WI38 (cell line): ENCODE results near the gene MESD.

Experiments
- H3K4me3 ChIP-seq: 2 replicates; pipeline ENCODE4 v1.5.1; 2011; ENCODE audit warnings: low read depth, mild to moderate bottlenecking, control low read depth, low read length
- TF ChIP-seq, protein P1 (sequence below): IDR thresholded peaks from 2 replicates; pipeline ENCODE4 v1.5.1; 2012; ENCODE audit warnings: low read depth, mild to moderate bottlenecking, control low read depth, low read length

Gene MESD

DNA sequence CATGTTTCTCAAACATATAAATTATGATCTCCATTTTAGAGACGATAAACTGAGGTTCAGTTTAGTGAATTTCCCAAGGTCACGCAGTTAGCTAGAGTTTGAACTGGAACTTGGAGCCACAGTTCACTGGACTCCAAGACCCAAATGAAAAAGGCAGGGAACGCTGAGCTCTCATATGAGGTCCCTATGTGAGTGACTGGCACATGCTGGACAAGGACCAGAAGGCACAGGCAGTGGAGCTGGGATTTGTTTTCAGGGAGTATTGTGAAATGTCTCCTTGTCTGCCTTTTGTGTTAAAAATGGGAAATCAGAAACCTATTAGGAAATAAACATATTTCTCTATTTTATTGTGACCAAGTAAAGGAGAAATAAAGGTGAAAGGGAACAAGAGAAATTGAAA is 63.5 kb downstream of the MESD start:
- TF ChIP-seq, protein P1, sequence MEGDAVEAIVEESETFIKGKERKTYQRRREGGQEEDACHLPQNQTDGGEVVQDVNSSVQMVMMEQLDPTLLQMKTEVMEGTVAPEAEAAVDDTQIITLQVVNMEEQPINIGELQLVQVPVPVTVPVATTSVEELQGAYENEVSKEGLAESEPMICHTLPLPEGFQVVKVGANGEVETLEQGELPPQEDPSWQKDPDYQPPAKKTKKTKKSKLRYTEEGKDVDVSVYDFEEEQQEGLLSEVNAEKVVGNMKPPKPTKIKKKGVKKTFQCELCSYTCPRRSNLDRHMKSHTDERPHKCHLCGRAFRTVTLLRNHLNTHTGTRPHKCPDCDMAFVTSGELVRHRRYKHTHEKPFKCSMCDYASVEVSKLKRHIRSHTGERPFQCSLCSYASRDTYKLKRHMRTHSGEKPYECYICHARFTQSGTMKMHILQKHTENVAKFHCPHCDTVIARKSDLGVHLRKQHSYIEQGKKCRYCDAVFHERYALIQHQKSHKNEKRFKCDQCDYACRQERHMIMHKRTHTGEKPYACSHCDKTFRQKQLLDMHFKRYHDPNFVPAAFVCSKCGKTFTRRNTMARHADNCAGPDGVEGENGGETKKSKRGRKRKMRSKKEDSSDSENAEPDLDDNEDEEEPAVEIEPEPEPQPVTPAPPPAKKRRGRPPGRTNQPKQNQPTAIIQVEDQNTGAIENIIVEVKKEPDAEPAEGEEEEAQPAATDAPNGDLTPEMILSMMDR: no peak
- H3K4me3 ChIP-seq: no peak overlapping the region

- TF ChIP-seq, protein P1: no peak
- no peak overlapping the region for H3K4me3 ChIP-seq
Measured at GRCh38 chr15:80925597-80926059, 64.0 kb downstream of the MESD start.

DNA sequence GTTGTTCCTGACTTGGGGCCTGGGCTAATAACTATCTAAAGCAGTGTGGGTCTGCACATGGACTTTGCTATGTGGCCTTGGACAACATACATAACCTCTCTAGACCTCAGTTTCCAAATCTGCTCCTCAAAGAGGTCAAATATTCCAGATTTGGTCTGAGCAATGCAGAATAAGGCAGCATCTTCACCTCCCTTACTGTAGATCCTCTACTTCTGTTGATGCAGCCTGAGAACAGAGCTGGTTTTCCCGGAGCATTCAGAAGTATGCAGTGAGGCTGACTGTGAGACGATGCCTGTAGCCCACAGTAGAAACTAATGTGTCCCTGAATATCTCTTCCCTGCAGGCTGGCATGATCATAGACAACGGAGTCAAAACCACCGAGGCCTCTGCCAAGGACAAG is 65.3 kb downstream of the MESD start:
- H3K4me3 ChIP-seq: no peak overlapping the region
- TF ChIP-seq, protein P1: no peak

GRCh38 chr15:80923668-80924067 is 66.0 kb downstream of the MESD start:
- TF ChIP-seq, protein P1: no peak
- H3K4me3 ChIP-seq: no peak overlapping the region

- no peak overlapping the region for H3K4me3 ChIP-seq
Measured at GRCh38 chr15:80921736-80922410, 67.7 kb downstream of the MESD start.

GRCh38 chr15:80920271-80920699 is 69.3 kb downstream of the MESD start:
- TF ChIP-seq, protein P1: no peak

More at GRCh38 chr15:80921736-80922410, 67.7 kb downstream of the MESD start:
- TF ChIP-seq, protein P1: no peak

DNA sequence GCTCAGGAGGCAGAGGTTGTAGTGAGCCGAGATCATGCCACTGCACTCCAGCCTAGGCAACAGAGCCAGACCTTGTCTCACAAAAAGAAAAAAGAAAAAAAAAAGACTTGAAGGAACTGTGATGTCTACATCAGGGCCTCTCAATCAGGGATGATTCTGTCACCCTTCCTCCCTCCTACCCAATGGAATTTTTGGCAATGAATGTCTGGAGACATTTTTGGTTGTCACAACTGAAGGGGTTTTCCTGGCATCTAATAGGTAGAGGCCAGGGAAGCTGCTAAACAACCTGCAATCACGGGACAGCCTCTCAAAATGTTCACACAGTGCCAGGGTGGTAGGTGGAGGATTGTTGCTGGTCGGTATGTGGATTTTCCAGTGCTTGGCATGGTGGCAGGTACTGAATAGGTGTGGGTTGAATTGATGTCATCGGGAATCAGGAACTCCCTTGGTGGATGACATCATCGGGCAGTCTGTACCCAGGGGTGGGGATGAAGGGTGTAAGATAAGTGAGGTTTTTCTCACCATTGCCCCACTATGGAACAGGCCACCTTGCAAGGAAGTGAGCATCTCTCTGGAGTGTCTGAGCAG is 71.3 kb downstream of the MESD start:
- TF ChIP-seq, protein P1: no peak
- H3K4me3 ChIP-seq: no peak overlapping the region

More at GRCh38 chr15:80920271-80920699, 69.3 kb downstream of the MESD start:
- no peak overlapping the region for H3K4me3 ChIP-seq
